Activated CD4-positive, alpha-beta T cell treated with anti-CD3 and anti-CD28 coated beads, Interleukin-2, amount 10 ng/mL, durations not matched to agents 24 days and 14 days (primary cell): ENCODE measurements around the gene NXPE3. TPM values are rescaled to one million over a fixed set of nuclear protein-coding genes. Genes with fewer than 3 reads are reported as not detected.
A peak's percentile ranks its signal among the peaks of the same experiment; 100 is the strongest.

Experiments used
- DNase-seq: peaks from one replicate; pipeline ENCODE4 v3.0.0; 2022
- H3K27ac Mint-ChIP-seq: one replicate; pipeline ENCODE4 v1.8.0; 2022; ENCODE audit warnings: mild to moderate bottlenecking, mixed read lengths
- H3K27me3 Mint-ChIP-seq: one replicate; pipeline ENCODE4 v1.8.0; 2022; ENCODE audit warnings: mixed read lengths
- H3K36me3 Mint-ChIP-seq: one replicate; pipeline ENCODE4 v1.8.0; 2022; ENCODE audit warnings: low read depth, mild to moderate bottlenecking, mixed read lengths
- H3K4me1 Mint-ChIP-seq: one replicate; pipeline ENCODE4 v1.8.0; 2021; ENCODE audit warnings: mixed read lengths
- H3K4me3 Mint-ChIP-seq: one replicate; pipeline ENCODE4 v1.8.0; 2022; ENCODE audit warnings: mild to moderate bottlenecking, moderate library complexity, mixed read lengths
- H3K9me3 Mint-ChIP-seq: one replicate; pipeline ENCODE4 v1.8.0; 2021; ENCODE audit warnings: mixed read lengths
- intact Hi-C: fragments of 100-400 bp; cut with micrococcal nuclease; formaldehyde crosslinking; loops from one replicate; pipeline ENCODE4 v1.15.1; 2023
- total RNA-seq: library from RNA; stranded (reverse); gene quantifications from 2 replicates; pipeline ENCODE4 v1.2.3, GENCODE V29; 2022

NXPE3 gene
- total RNA-seq, 1 donor from 2014 or later, result 18.2 TPM

GRCh38 chr3:101809178-101810021, 30.4 kb downstream of the NXPE3 start:
- intact Hi-C loops, result loop anchor here (1.0 to 10.0 kb wide), 5 partner anchors 17 to 565 kb away; no protein-coding TSS in a partner anchor
- Mint-ChIP-seq H3K27me3 (no peaks in the 10 kb centered on the region), H3K36me3 (peaks cover 10% of the 10 kb centered on the region), H3K4me3 (no peak overlapping the region), H3K4me1 (peaks cover 37% of the 10 kb centered on the region), H3K9me3 (no peaks in the 10 kb centered on the region), H3K27ac (peak overlapping the region; percentile 36)
- DNase-seq, result peak; percentile 80

GRCh38 chr3:101810022-101810418, 31.0 kb downstream of the NXPE3 start:
- Mint-ChIP-seq H3K27me3 (no peaks in the 10 kb centered on the region), H3K4me1 (peaks cover 41% of the 10 kb centered on the region), H3K27ac (no peak overlapping the region), H3K9me3 (no peaks in the 10 kb centered on the region), H3K36me3 (peaks cover 8% of the 10 kb centered on the region), H3K4me3 (no peak overlapping the region)
- intact Hi-C loops, result loop anchor here (5.0 kb wide), 1 partner anchor 177 kb away; no protein-coding TSS in a partner anchor
- no peak for DNase-seq

DNA sequence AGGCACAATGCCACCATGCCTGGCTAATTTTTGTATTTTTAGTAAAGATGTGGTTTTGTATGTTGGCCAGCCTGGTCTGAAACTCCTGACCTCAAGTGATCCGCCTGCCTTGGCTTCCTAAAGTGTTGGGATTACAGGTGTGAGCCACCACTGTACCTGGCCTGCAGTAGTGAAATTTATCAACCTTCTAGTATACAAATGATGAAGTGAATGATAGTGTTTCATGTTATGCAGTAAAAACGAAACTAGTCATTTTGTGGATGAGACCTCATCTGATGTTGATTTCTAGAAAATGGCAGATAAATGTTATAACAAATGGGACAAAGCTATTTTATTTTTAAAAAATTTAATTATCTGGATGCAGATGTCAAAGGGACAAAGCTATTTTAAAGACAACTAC, 32.9 kb downstream of the NXPE3 start:
- intact Hi-C loops, result loop anchor here (5.0 kb wide), 1 partner anchor 175 kb away; no protein-coding TSS in a partner anchor
- H3K27ac Mint-ChIP-seq, result no peak overlapping the region
- H3K36me3 Mint-ChIP-seq, result peaks cover 8% of the 10 kb centered on the region
- no peak for DNase-seq
- H3K4me1 Mint-ChIP-seq, result peaks cover 40% of the 10 kb centered on the region
- no peaks in the 10 kb centered on the region for H3K9me3 Mint-ChIP-seq
- H3K27me3 Mint-ChIP-seq, result no peaks in the 10 kb centered on the region
- no peak overlapping the region for H3K4me3 Mint-ChIP-seq

GRCh38 chr3:101812895-101813294, 33.9 kb downstream of the NXPE3 start:
- Mint-ChIP-seq H3K9me3 (no peaks in the 10 kb centered on the region), H3K27me3 (no peaks in the 10 kb centered on the region), H3K4me3 (no peak overlapping the region), H3K27ac (peak overlapping the region; percentile 43), H3K4me1 (peaks cover 39% of the 10 kb centered on the region), H3K36me3 (peaks cover 16% of the 10 kb centered on the region)
- no peak for DNase-seq
- intact Hi-C loops, result loop anchor here (1.0 to 5.0 kb wide), 4 partner anchors 15 to 412 kb away; no protein-coding TSS in a partner anchor

DNA sequence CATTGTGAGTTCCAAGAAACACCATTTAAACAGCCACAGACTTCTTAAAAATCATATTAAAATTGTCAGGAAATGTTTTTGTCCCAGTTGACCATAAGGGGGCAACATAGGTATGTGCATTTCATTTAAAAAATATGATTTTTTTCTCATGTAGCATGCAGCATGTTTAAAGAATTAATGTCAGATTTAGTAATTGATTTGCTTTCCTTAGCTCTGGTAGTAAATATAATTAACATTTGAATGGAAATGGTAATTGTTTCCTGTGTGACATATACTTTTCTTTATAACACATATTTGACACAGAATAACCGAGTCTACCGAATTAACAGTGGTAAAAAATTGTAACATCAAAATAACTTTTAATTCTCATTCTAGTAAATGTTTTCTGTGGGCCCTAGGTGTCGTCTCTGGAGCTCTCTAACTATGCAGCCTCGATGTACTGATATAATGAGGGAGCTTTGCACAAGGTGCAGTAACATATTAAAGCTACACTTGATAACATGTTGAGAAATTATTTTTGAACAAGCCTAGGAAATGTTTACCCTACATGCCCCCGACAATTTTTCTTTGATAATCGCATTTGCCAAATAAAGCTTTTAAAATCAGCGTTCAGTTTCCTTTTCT, 34.9 kb downstream of the NXPE3 start:
- H3K27ac Mint-ChIP-seq, result peak overlapping the region; percentile 4
- no peak overlapping the region for H3K4me3 Mint-ChIP-seq
- peaks cover 38% of the 10 kb centered on the region for H3K4me1 Mint-ChIP-seq
- intact Hi-C loops, result loop anchor here (1.0 to 5.0 kb wide), 4 partner anchors 14 to 411 kb away; no protein-coding TSS in a partner anchor
- DNase-seq, result no peak
- no peaks in the 10 kb centered on the region for H3K27me3 Mint-ChIP-seq
- H3K9me3 Mint-ChIP-seq, result no peaks in the 10 kb centered on the region
- peaks cover 19% of the 10 kb centered on the region for H3K36me3 Mint-ChIP-seq

DNA sequence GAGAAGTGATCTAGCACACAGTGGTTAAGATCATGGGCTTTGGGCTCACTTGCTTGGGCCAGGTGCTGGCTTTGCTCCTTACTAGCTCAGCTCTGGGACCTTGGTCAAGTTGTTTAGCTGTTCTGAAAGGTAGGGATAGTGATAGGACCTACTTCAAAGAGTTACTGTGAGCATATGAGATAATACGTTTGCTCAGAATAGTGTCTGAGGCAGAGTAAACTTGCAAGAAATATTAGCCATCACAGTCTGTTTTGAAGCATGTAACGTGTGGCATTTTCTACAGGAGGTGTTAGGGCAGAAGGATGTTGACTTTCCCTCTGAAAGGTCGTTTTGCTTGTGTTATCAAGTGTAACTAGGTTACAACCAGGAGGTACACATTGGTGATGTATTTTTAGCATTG, 35.8 kb downstream of the NXPE3 start:
- Mint-ChIP-seq H3K9me3 (no peaks in the 10 kb centered on the region), H3K4me1 (peaks cover 32% of the 10 kb centered on the region), H3K36me3 (peaks cover 24% of the 10 kb centered on the region), H3K27me3 (no peaks in the 10 kb centered on the region), H3K27ac (no peak overlapping the region), H3K4me3 (no peak overlapping the region)
- intact Hi-C loops, result loop anchor here (5.0 kb wide), 1 partner anchor 172 kb away; no protein-coding TSS in a partner anchor
- DNase-seq, result no peak

- DNase-seq, result no peak
- H3K36me3 Mint-ChIP-seq, result peaks cover 30% of the 10 kb centered on the region
- no peaks in the 10 kb centered on the region for H3K27me3 Mint-ChIP-seq
- H3K4me1 Mint-ChIP-seq, result peaks cover 20% of the 10 kb centered on the region
- no peak overlapping the region for H3K4me3 Mint-ChIP-seq
- H3K9me3 Mint-ChIP-seq, result no peaks in the 10 kb centered on the region
- intact Hi-C loops, result no loop called here
- H3K27ac Mint-ChIP-seq, result no peak overlapping the region
Measured at GRCh38 chr3:101816215-101817149, 37.5 kb downstream of the NXPE3 start.

GRCh38 chr3:101817992-101818391, 39.0 kb downstream of the NXPE3 start:
- Mint-ChIP-seq H3K4me3 (no peak overlapping the region), H3K27me3 (no peaks in the 10 kb centered on the region), H3K4me1 (peaks cover 18% of the 10 kb centered on the region), H3K9me3 (no peaks in the 10 kb centered on the region), H3K36me3 (peaks cover 42% of the 10 kb centered on the region), H3K27ac (no peak overlapping the region)
- intact Hi-C loops, result no loop called here
- DNase-seq, result no peak

GRCh38 chr3:101819649-101820206, 40.7 kb downstream of the NXPE3 start:
- Mint-ChIP-seq H3K4me1 (peaks cover 12% of the 10 kb centered on the region), H3K4me3 (no peak overlapping the region), H3K27ac (no peak overlapping the region), H3K36me3 (peaks cover 45% of the 10 kb centered on the region), H3K9me3 (no peaks in the 10 kb centered on the region), H3K27me3 (no peaks in the 10 kb centered on the region)
- intact Hi-C loops, result no loop called here
- no peak for DNase-seq

DNA sequence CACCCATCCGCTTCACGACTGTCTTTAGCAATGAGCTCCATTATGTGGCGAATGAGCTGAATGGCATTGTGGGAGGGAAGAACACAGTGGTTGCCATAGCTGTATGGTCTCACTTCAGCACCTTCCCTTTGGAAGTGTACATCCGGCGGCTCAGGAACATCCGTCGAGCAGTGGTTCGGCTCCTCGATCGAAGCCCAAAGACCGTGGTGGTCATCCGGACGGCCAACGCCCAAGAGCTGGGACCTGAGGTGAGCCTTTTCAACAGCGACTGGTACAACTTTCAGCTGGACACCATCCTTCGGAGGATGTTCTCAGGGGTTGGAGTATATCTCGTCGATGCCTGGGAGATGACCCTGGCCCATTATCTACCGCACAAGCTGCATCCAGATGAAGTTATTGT, 42.5 kb downstream of the NXPE3 start:
- no peak overlapping the region for H3K27ac Mint-ChIP-seq
- no peak overlapping the region for H3K4me3 Mint-ChIP-seq
- intact Hi-C loops, result no loop called here
- peaks cover 49% of the 10 kb centered on the region for H3K36me3 Mint-ChIP-seq
- H3K4me1 Mint-ChIP-seq, result peaks cover 18% of the 10 kb centered on the region
- DNase-seq, result no peak
- H3K27me3 Mint-ChIP-seq, result no peaks in the 10 kb centered on the region
- H3K9me3 Mint-ChIP-seq, result no peaks in the 10 kb centered on the region

DNA sequence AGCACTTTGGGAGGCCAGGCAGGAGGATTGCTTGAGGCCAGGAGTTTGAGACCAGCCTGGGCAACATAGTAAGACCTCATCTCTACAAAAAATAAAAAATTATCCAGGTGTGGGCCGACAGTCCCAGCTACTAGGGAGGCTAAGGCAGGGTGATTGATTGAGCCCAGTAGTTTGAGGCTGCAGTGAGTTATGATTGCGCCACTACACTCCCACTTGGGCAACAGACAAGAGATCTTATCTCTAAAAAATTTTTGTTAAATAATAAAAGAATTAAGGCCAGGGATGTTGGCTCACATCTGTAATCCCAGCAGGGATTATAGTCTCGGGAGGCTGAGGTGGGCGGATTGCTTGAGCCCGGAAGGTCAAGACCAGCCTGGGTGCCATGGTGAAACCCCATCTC, 44.5 kb downstream of the NXPE3 start:
- H3K4me3 Mint-ChIP-seq, result no peak overlapping the region
- no peak overlapping the region for H3K27ac Mint-ChIP-seq
- no peak for DNase-seq
- no peaks in the 10 kb centered on the region for H3K9me3 Mint-ChIP-seq
- no peaks in the 10 kb centered on the region for H3K27me3 Mint-ChIP-seq
- intact Hi-C loops, result no loop called here
- H3K36me3 Mint-ChIP-seq, result peaks cover 35% of the 10 kb centered on the region
- peaks cover 27% of the 10 kb centered on the region for H3K4me1 Mint-ChIP-seq

GRCh38 chr3:101824702-101825101, 45.7 kb downstream of the NXPE3 start:
- intact Hi-C loops, result loop anchor here (5.0 kb wide), 3 partner anchors 38 to 338 kb away; partner anchors contain the start of gene ZBTB11
- Mint-ChIP-seq H3K4me3 (no peak overlapping the region), H3K27me3 (no peaks in the 10 kb centered on the region), H3K27ac (no peak overlapping the region), H3K4me1 (peaks cover 38% of the 10 kb centered on the region), H3K36me3 (peaks cover 39% of the 10 kb centered on the region), H3K9me3 (no peaks in the 10 kb centered on the region)
- no peak for DNase-seq

- Mint-ChIP-seq H3K27me3 (no peaks in the 10 kb centered on the region), H3K36me3 (peaks cover 38% of the 10 kb centered on the region), H3K9me3 (no peaks in the 10 kb centered on the region), H3K27ac (peak overlapping the region; percentile 96), H3K4me1 (peaks cover 46% of the 10 kb centered on the region), H3K4me3 (peak overlapping the region; percentile 77)
- DNase-seq, result no peak
- intact Hi-C loops, result loop anchor here (2.0 to 5.0 kb wide), 4 partner anchors 17 to 336 kb away; partner anchors contain the start of gene ZBTB11
Measured at GRCh38 chr3:101825904-101826445, 47.0 kb downstream of the NXPE3 start.
